ENCODE data around the gene ADM.

The ADM gene

GRCh38 chr11:10348650-10349280, 43.9 kb downstream of the ADM start:
- TF ChIP-seq, protein P1, sequence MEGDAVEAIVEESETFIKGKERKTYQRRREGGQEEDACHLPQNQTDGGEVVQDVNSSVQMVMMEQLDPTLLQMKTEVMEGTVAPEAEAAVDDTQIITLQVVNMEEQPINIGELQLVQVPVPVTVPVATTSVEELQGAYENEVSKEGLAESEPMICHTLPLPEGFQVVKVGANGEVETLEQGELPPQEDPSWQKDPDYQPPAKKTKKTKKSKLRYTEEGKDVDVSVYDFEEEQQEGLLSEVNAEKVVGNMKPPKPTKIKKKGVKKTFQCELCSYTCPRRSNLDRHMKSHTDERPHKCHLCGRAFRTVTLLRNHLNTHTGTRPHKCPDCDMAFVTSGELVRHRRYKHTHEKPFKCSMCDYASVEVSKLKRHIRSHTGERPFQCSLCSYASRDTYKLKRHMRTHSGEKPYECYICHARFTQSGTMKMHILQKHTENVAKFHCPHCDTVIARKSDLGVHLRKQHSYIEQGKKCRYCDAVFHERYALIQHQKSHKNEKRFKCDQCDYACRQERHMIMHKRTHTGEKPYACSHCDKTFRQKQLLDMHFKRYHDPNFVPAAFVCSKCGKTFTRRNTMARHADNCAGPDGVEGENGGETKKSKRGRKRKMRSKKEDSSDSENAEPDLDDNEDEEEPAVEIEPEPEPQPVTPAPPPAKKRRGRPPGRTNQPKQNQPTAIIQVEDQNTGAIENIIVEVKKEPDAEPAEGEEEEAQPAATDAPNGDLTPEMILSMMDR (IDR thresholded peaks at IDR 0.05; ENCODE audit: low read depth, low read length): no peak
- no peak overlapping the region for H3K4me3 ChIP-seq (ENCODE audit: low read depth, low read length)

DNA sequence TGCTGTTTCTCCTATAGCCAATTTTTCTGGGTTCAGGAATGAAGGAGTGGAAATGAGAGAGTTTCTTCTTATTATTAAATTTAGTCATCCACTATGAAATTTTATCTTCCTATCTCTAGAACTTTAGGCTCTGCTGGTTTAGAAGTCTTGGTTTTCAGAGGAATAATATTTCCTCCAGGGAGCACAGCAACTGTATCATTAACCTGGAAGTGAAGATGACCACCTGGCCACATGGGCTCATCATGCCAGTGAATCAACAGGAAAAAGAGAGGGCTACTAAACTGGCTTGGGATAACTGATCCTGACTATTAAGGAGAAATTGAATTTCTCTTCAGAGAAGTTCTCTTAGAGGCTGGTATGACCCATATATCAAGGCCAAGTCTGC, 44.4 kb downstream of the ADM start:
- H3K4me3 ChIP-seq (ENCODE audit: low read depth, low read length): no peak overlapping the region

DNA sequence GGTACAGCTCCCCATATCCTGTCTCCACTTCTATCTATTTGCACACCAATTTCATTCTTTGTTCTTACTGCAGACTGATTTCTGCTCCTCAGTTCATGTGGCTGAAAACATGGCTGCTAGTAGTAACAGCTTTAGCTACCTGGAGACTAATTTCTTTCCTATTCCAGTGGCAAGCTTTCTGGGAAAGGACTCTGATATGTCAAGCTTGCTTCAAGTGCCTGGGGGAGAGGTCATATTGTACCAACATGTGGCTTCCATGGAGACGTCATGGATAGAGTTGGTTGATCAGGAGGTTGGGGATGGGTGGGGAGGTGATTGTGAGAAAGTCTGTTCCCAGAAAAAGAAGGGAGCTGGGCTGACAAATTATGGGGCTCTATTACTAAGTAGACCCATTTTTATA, 44.9 kb downstream of the ADM start:
- H3K4me3 ChIP-seq (ENCODE audit: low read depth, low read length): no peak overlapping the region
- TF ChIP-seq, protein P1 (IDR thresholded peaks at IDR 0.05; ENCODE audit: low read depth, low read length): no peak

More for the DNA sequence above, 44.4 kb downstream of the ADM start:
- TF ChIP-seq, protein P1 (IDR thresholded peaks at IDR 0.05; ENCODE audit: low read depth, low read length): no peak

DNA sequence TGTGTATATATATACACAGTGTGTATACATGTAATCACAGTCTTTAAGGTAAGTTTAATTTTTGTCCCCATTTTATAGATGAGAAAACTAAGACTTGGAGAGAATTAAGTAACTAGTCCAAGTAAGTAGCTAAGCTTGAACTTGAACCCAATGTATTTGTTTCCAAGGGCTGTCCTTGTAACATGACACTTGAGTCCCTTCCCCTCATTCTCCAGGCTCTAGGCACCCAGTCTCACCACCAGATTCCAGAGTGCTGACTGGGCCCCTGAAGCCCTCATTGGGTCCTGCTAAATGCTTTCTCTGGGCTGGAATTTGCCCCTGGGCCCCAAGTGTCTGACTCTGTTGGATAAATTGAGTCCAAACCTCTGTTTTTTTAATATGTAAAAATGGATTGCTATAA, 45.5 kb downstream of the ADM start:
- TF ChIP-seq, protein P1 (IDR thresholded peaks at IDR 0.05; ENCODE audit: low read depth, low read length): no peak
- H3K4me3 ChIP-seq (ENCODE audit: low read depth, low read length): no peak overlapping the region

GRCh38 chr11:10351435-10351764, 46.5 kb downstream of the ADM start:
- TF ChIP-seq, protein P1 (IDR thresholded peaks at IDR 0.05; ENCODE audit: low read depth, low read length): no peak
- H3K4me3 ChIP-seq (ENCODE audit: low read depth, low read length): no peak overlapping the region

GRCh38 chr11:10351765-10352641, 47.1 kb downstream of the ADM start:
- no peak overlapping the region for H3K4me3 ChIP-seq (ENCODE audit: low read depth, low read length)
- TF ChIP-seq, protein P1 (IDR thresholded peaks at IDR 0.05; ENCODE audit: low read depth, low read length): no peak

DNA sequence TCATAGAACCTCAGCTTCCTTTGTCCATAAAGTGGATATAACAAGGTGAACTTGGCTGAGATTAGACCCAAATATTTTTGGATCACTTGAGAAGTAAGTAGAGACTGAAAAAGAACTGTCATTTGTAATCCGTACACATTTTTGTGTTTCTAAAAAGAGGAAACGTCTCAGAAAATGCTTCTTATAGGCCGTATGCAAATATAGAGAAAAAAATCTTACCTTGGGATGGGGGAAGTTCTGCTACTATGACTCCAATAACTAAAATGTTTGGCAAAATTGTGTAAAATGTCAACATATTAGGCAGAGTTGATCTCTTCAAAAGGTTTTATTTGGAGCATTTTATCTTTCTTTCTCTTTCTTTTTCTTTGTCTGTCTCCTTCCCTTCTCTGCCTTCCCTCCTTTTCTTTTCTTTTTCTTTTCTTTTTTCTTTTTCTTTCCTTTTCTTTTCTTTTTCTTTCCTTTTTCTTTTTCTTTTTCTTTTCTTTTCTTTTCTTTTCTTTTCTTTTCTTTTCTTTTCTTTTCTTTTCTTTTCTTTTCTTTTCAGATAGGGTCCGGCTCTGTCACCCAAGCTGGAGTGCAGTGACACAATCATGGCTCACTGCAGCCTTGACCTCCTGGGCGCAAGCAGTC, 48.2 kb downstream of the ADM start:
- H3K4me3 ChIP-seq (ENCODE audit: low read depth, low read length): no peak overlapping the region
- TF ChIP-seq, protein P1 (IDR thresholded peaks at IDR 0.05; ENCODE audit: low read depth, low read length): no peak

Data from WI38 (cell line).